Neuronal stem cell (in vitro differentiated cells): ENCODE data around the gene PAM16.

ENCODE experiments used
- DNase-seq: peaks from one replicate; pipeline ENCODE4 v3.0.0-alpha.2; 2013; ENCODE audit warnings: low spot score
- H2AFZ ChIP-seq: one replicate; pipeline ENCODE4 v1.6.1; 2013; ENCODE audit warnings: mild to moderate bottlenecking, low read length, inconsistent platforms
- H2AK5ac ChIP-seq: 2 replicates; pipeline ENCODE4 v1.6.1; 2013; ENCODE audit warnings: low read depth, mild to moderate bottlenecking, inconsistent platforms, low read length, moderate library complexity, mixed read lengths
- H2BK120ac ChIP-seq: 2 replicates; pipeline ENCODE4 v1.6.1; 2013; ENCODE audit warnings: low read depth, mild to moderate bottlenecking, inconsistent platforms, low read length, moderate library complexity, mixed read lengths
- H2BK12ac ChIP-seq: one replicate; pipeline ENCODE4 v1.6.1; 2013; ENCODE audit warnings: low read length, inconsistent platforms
- H2BK15ac ChIP-seq: 2 replicates; pipeline ENCODE4 v1.6.1; 2013; ENCODE audit warnings: mild to moderate bottlenecking, low read length, inconsistent platforms, mixed read lengths
- H2BK5ac ChIP-seq: one replicate; pipeline ENCODE4 v1.6.1; 2013; ENCODE audit warnings: inconsistent platforms, mild to moderate bottlenecking, low read length, moderate library complexity
- H3K14ac ChIP-seq: one replicate; pipeline ENCODE4 v1.6.1; 2013; ENCODE audit warnings: low read length, inconsistent platforms
- H3K18ac ChIP-seq: 2 replicates; pipeline ENCODE4 v1.6.1; 2013; ENCODE audit warnings: low read length, inconsistent platforms
- H3K23ac ChIP-seq: 2 replicates; pipeline ENCODE4 v1.6.1; 2013; ENCODE audit warnings: low read depth, mild to moderate bottlenecking, mixed read lengths, low read length, inconsistent platforms; ENCODE audit not compliant: poor library complexity
- H3K27ac ChIP-seq: replicated peaks from 3 replicates; pipeline ENCODE4 v1.5.1; 2013; ENCODE audit warnings: low read length, inconsistent platforms
- H3K27me3 ChIP-seq, 3 experiments: 2 replicates each; pipeline ENCODE4 v1.6.1; 2013; ENCODE audit warnings: low read length in 3 of 3, mild to moderate bottlenecking in 2 of 3, inconsistent platforms in 1 of 3, low read depth in 1 of 3, mixed read lengths in 1 of 3, moderate library complexity in 1 of 3; ENCODE audit not compliant: control insufficient read depth in 3 of 3, insufficient read depth in 3 of 3
- H3K36me3 ChIP-seq, 2 donors: replicated peaks in 1 of 2; 2 replicates each; pipeline ENCODE4 v1.6.1; 2013; ENCODE audit warnings: low read length in 2 of 2; ENCODE audit not compliant: control insufficient read depth in 2 of 2, insufficient read depth in 2 of 2
- H3K4ac ChIP-seq: 2 replicates; pipeline ENCODE4 v1.6.1; 2013; ENCODE audit warnings: inconsistent platforms, mild to moderate bottlenecking, low read length, moderate library complexity
- H3K4me1 ChIP-seq, 2 donors: 1 replicate in 1 of 2; 2 replicates in 1 of 2; pipeline ENCODE4 v1.6.1; 2013; ENCODE audit warnings: low read length in 2 of 2, low read depth in 1 of 2; ENCODE audit not compliant: control insufficient read depth in 2 of 2, insufficient read depth in 1 of 2
- H3K4me2 ChIP-seq: one replicate; pipeline ENCODE4 v1.6.1; 2013; ENCODE audit warnings: mild to moderate bottlenecking, low read length, inconsistent platforms; ENCODE audit not compliant: insufficient read depth, poor library complexity, severe bottlenecking
- H3K4me3 ChIP-seq, 2 donors: 2 replicates each; pipeline ENCODE4 v1.5.1; 2013; ENCODE audit warnings: low read length in 2 of 2, mild to moderate bottlenecking in 2 of 2, inconsistent platforms in 1 of 2, moderate library complexity in 1 of 2
- H3K79me1 ChIP-seq: one replicate; pipeline ENCODE4 v1.6.1; 2013; ENCODE audit warnings: low read depth, mild to moderate bottlenecking, inconsistent platforms, low read length, moderate library complexity
- H3K9ac ChIP-seq: one replicate; pipeline ENCODE4 v1.6.1; 2013; ENCODE audit warnings: mild to moderate bottlenecking, low read depth, low read length, inconsistent platforms; ENCODE audit not compliant: poor library complexity
- H3K9me3 ChIP-seq, 2 donors: replicated peaks in 1 of 2; 2 replicates each; pipeline versions ENCODE3 to v1.6.1; 2013; ENCODE audit warnings: low read length in 2 of 2, mild to moderate bottlenecking in 2 of 2, inconsistent platforms in 1 of 2, low read depth in 1 of 2, mixed read lengths in 1 of 2, moderate library complexity in 1 of 2; ENCODE audit not compliant: control insufficient read depth in 2 of 2, insufficient read depth in 1 of 2
- H4K8ac ChIP-seq: one replicate; pipeline ENCODE4 v1.6.1; 2013; ENCODE audit warnings: low read depth, mild to moderate bottlenecking, inconsistent platforms, low read length, moderate library complexity
- H4K91ac ChIP-seq: one replicate; pipeline ENCODE4 v1.6.1; 2013; ENCODE audit warnings: low read length, low read depth, mild to moderate bottlenecking, inconsistent platforms; ENCODE audit not compliant: poor library complexity
- WGBS, 2 donors: extraction: QIAGEN DNeasy Blood & Tissue Kit; methylation state at CpG; one replicate each; pipeline ENCODE4 v1.1.7; 2013; ENCODE audit warnings: missing lambda C conversion rate in 2 of 2, mixed read lengths in 1 of 2; ENCODE audit not compliant: insufficient read length in 2 of 2, insufficient replicate concordance in 1 of 2; ENCODE audit errors: extremely low coverage in 2 of 2; 5-methylcytosine and 5-hydroxymethylcytosine counted together

The PAM16 gene

DNA sequence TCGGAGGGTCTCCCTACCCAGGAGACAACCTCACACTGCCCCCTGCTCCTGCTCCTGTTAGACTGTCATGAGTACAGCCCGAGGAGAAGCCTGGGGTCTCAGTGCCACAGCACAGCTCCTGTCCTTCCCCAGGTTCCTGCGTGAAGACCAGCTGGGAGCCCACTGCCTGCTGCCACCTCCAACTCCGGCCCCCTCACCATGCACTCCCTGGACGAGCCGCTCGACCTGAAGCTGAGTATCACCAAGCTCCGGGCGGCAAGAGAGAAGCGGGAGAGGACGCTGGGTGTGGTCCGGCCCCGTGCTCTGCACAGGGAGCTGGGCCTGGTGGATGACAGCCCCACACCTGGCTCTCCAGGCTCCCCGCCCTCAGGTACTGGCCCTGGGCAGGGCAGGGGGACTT is 19.0 kb downstream of the PAM16 start:
- no peak overlapping the region for H3K4me2 ChIP-seq
- no peaks in the 10 kb centered on the region for H3K9me3 ChIP-seq
- H3K4me1 ChIP-seq, result peaks cover 8 to 16% of the 10 kb centered on the region in 2 donors
- no peak overlapping the region for H2BK15ac ChIP-seq
- peaks cover 24% of the 10 kb centered on the region for H3K79me1 ChIP-seq
- no peak overlapping the region for H3K23ac ChIP-seq
- WGBS, 2 donors, result no CpG with 5 or more reads among the region's 14 CpGs
- H2AK5ac ChIP-seq, result no peak overlapping the region
- no peak overlapping the region for H3K27ac ChIP-seq
- no peak overlapping the region for H4K91ac ChIP-seq
- H2AFZ ChIP-seq, result no peak overlapping the region
- no peak overlapping the region for H3K14ac ChIP-seq
- H3K9ac ChIP-seq, result no peak overlapping the region
- H2BK120ac ChIP-seq, result no peak overlapping the region
- no peaks in the 10 kb centered on the region for H3K27me3 ChIP-seq
- no peak overlapping the region for H3K4me3 ChIP-seq
- no peak overlapping the region for H2BK12ac ChIP-seq
- H3K18ac ChIP-seq, result no peak overlapping the region
- H3K36me3 ChIP-seq, result peaks cover 13 to 47% of the 10 kb centered on the region in 2 donors
- no peak overlapping the region for H4K8ac ChIP-seq
- H3K4ac ChIP-seq, result no peak overlapping the region
- no peak for DNase-seq
- H2BK5ac ChIP-seq, result peak overlapping the region; percentile 84

DNA sequence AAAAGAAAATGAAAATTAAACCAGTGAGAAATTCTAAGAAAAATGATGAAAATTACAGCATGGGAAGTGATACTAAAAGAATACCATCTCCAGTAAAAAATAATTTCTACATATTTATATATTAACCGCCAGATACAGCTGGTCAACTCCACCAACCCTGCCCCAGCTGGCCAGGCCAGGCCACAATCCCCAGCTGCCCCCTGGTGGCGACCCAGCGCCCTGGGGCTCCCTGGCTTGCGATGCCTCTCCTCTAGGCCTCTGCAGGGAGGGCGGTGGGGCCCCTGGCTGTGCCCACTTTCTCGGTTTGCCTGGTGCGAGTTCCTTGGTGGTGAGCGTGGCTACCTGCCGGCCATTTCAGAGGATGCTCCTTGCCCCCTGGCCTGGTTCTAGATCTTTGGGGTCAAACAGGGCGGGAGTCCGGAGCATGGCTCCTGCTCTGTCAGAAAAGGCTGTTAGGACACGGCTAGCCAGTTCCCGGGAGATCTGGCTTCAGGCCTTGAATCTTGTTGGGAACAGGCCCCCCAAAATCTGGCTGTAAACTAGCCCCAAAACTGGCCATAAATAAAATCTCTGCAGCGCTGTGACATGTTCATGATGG is 20.7 kb downstream of the PAM16 start:
- Histone ChIP-seq H3K27ac (no peak overlapping the region), H4K8ac (no peak overlapping the region), H3K36me3 (peaks cover 10 to 31% of the 10 kb centered on the region in 2 donors), H2AK5ac (no peak overlapping the region), H3K4me2 (no peak overlapping the region), H3K4ac (no peak overlapping the region), H2BK15ac (no peak overlapping the region), H2AFZ (no peak overlapping the region), H3K79me1 (peaks cover 25% of the 10 kb centered on the region), H3K4me3 (no peak overlapping the region), H3K9me3 (no peaks in the 10 kb centered on the region), H2BK12ac (no peak overlapping the region), H3K18ac (peak overlapping the region; percentile 52), H3K4me1 (peaks cover 9 to 19% of the 10 kb centered on the region in 2 donors), H2BK120ac (peak overlapping the region; percentile 87), H3K23ac (no peak overlapping the region), H4K91ac (no peak overlapping the region), H3K27me3 (no peaks in the 10 kb centered on the region), H3K9ac (no peak overlapping the region), H3K14ac (no peak overlapping the region), H2BK5ac (no peak overlapping the region)
- no CpG with 5 or more reads among the region's 14 CpGs for WGBS, 2 donors
- DNase-seq, result no peak

DNA sequence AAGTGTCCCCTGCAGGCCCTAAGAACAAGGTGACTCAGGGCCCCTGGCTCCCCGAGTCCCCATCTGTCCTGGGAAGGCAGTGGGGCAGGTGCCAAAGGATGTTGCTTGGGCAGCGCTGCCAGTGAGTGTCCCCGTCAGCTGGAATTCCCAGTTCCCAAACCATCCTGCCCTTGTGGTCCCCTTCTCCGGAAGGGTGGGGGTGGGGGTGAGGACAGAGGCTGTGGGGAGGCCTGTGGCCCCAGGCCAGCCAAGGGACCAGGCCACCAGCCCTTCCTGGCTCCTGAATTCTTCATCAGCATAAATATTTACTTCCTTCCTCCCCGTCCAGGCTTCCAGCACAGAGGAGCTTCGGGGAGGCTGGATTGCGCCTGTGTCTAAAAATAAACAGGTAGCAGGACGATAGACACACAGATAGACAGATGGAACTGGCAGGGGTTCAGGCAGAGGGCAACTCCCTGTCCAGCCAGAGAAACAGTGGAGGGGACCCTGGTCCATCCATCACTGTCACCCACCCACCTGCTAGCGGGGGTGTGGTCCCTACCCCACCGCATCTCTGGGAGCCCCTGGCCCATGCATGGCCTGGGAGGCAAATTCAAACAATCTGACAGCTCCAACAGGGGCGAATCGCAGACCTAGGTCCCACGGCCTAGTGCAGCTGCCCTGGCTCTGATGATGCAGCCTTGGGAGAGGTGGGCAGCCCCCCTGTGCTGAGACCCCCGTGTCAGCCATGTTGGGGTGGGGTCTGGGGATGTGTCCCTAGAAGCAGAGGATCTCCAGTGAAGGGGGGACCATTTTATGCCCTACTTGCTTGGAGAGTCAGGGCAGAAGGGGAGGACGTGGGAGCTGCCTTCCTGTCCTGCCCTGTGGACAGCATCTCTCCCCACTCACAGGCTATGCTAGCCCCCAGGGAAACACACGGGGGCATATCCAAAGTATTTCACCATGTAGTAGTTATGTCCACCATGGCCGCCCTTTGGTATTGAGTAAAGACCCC is 22.0 kb downstream of the PAM16 start:
- H3K4me3 ChIP-seq, result no peak overlapping the region
- DNase-seq, result no peak

More for the DNA sequence above, 22.0 kb downstream of the PAM16 start:
- Histone ChIP-seq H2AK5ac (peak overlapping the region; percentile 10), H3K27ac (no peak overlapping the region), H2BK12ac (peak overlapping the region; percentile 88), H3K27me3 (no peaks in the 10 kb centered on the region), H3K4me2 (no peak overlapping the region), H4K8ac (no peak overlapping the region), H3K14ac (no peak overlapping the region), H2BK5ac (peak overlapping the region; percentile 70), H3K9me3 (no peaks in the 10 kb centered on the region), H3K9ac (peak overlapping the region; percentile 38), H4K91ac (no peak overlapping the region), H3K4me1 (peaks cover 9 to 24% of the 10 kb centered on the region in 2 donors), H3K4ac (no peak overlapping the region), H3K23ac (peak overlapping the region; percentile 86), H2AFZ (peak overlapping the region; percentile 78), H3K36me3 (peaks cover 2 to 22% of the 10 kb centered on the region in 2 donors), H3K79me1 (peaks cover 24% of the 10 kb centered on the region), H2BK120ac (no peak overlapping the region), H2BK15ac (peak overlapping the region; percentile 95), H3K18ac (peak overlapping the region; percentile 96)
- no CpG with 5 or more reads among the region's 17 CpGs for whole genome bisulfite sequencing, 2 donors
